Naive B cell (primary cell): Measurements from ENCODE around the gene MPPE1. TPM values are rescaled to one million over a fixed set of nuclear protein-coding genes. Genes with fewer than 3 reads are reported as not detected.
A peak's percentile ranks its signal among the peaks of the same experiment; 100 is the strongest.
"Not testable (repeated sequence)": the region's sequence is repeated elsewhere in the genome, so short reads cannot be mapped to it uniquely, and the experiment has no call there.

ENCODE experiments used
- ATAC-seq, 2 donors: fragments of 150-1000 bp; cut with Tn5 transposase; 2 replicates each; pipeline ENCODE4 v1.10.0; 2021; ENCODE audit warnings: low read depth in 2 of 2, mild to moderate bottlenecking in 2 of 2, moderate library complexity in 2 of 2
- DNase-seq: peaks from one replicate; pipeline ENCODE4 v3.0.0; 2022
- H3K27ac Mint-ChIP-seq, 6 donors: one replicate each; pipeline ENCODE4 v1.8.0; 2020 to 2022; ENCODE audit warnings: mild to moderate bottlenecking in 6 of 6, mixed read lengths in 6 of 6, moderate library complexity in 5 of 6, inconsistent platforms in 2 of 6
- H3K27me3 Mint-ChIP-seq, 3 donors: one replicate each; pipeline ENCODE4 v1.8.0; 2021 to 2022; ENCODE audit warnings: mixed read lengths in 3 of 3, mild to moderate bottlenecking in 1 of 3
- H3K36me3 Mint-ChIP-seq, 2 donors: one replicate each; pipeline ENCODE4 v1.8.0; 2020 to 2022; ENCODE audit warnings: mixed read lengths in 2 of 2, inconsistent platforms in 1 of 2, mild to moderate bottlenecking in 1 of 2
- H3K4me1 Mint-ChIP-seq, 3 donors: one replicate each; pipeline ENCODE4 v1.8.0; 2020 to 2022; ENCODE audit warnings: mixed read lengths in 3 of 3, inconsistent platforms in 1 of 3, mild to moderate bottlenecking in 1 of 3, moderate library complexity in 1 of 3
- H3K4me3 Mint-ChIP-seq, 8 donors: one replicate each; pipeline ENCODE4 v1.8.0; 2020 to 2022; ENCODE audit warnings: mild to moderate bottlenecking in 8 of 8, mixed read lengths in 8 of 8, moderate library complexity in 8 of 8, inconsistent platforms in 2 of 8
- H3K9me3 Mint-ChIP-seq, 7 donors: one replicate each; pipeline ENCODE4 v1.8.0; 2020 to 2022; ENCODE audit warnings: mixed read lengths in 7 of 7, mild to moderate bottlenecking in 5 of 7, inconsistent platforms in 2 of 7, moderate library complexity in 1 of 7
- polyA plus RNA-seq, 6 donors: library from polyadenylated mRNA; unstranded; fragments of 300-500 nt; fragmentation: Illumina TruSeq; gene quantifications; one replicate each; pipeline ENCODE4 v1.2.3, GENCODE V29; 2021; ENCODE audit warnings: low read depth in 6 of 6

MPPE1 gene
- polyA plus RNA-seq, 6 donors from 2014 or later = 41.2 to 59.4 (median 50.1) TPM

DNA sequence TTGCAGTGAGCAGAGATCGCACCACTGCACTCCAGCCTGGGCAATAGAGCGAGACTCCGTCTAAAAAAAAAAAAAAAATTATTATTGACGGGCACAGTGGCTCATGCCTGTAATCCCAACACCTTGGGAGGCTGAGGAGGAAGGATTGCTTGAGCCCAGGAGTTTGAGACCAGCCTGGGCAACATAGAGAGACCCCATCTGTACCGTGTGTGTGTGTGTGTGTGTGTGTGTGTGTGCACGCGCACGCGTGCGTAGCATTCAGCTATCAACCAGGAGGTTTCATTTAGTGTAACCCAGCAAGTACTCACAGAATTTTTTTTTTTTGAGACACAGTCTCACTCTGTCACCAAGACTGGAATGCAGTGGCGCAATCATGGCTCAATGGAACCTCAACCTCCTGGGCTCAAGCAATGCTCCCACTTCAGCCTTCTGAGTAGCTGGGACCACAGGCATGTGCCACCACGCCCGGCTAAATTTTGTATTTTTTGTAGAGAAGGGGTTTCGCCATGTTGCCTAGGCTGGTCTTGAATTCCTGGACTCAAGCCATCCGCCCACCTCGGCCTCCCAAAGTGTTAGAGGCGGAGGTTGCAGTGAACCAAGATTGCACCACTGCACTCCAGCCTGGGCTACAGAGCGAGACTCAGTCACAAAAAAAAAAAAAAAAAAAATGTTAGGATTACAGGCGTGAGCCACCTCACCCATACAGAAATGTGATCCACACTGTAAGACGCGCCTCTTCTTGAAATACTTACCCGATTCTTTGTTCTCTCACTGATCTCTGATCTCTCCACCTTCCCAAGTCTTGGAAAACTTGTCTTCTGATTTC lies 37.9 kb upstream of the MPPE1 start:
- peak overlapping the region in 6 of 8 donors; percentile 16 to 96 (median 91) for H3K4me3 Mint-ChIP-seq
- peaks cover 8 to 14% (median 10%) of the 10 kb centered on the region in 3 donors for H3K4me1 Mint-ChIP-seq
- peak overlapping the region in 1 of 6 donors; percentile 90 for H3K27ac Mint-ChIP-seq
- not testable (repeated sequence) for H3K27me3 Mint-ChIP-seq, DNase-seq, ATAC-seq, H3K36me3 Mint-ChIP-seq, H3K9me3 Mint-ChIP-seq

DNA sequence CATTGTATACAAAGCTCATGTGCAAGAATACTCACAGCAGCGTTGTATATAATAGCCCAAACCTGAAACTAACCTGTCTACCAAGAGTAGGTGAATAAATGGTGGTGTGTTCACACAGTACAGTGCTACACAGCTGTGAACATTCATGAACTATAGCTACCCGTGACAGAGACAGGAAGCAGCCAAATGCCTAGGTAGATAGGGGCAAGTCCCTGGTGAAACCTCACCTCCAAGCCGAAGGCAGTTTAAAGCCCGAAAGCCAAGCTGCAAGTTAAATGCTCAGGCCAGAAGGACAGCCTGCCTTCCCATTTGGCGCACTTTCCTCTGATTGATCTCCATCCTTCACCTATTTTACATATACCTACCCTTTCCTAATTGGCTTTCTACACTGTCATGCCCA lies 36.7 kb upstream of the MPPE1 start:
- Mint-ChIP-seq H3K9me3 (no peaks in the 10 kb centered on the region), H3K27me3 (peaks cover 0 to 4% (median 0%) of the 10 kb centered on the region in 3 donors), H3K36me3 (no peaks in the 10 kb centered on the region), H3K4me3 (no peak overlapping the region), H3K4me1 (peaks cover 8 to 14% (median 10%) of the 10 kb centered on the region in 3 donors), H3K27ac (no peak overlapping the region)
- DNase-seq (no peak), ATAC-seq (no peak)

DNA sequence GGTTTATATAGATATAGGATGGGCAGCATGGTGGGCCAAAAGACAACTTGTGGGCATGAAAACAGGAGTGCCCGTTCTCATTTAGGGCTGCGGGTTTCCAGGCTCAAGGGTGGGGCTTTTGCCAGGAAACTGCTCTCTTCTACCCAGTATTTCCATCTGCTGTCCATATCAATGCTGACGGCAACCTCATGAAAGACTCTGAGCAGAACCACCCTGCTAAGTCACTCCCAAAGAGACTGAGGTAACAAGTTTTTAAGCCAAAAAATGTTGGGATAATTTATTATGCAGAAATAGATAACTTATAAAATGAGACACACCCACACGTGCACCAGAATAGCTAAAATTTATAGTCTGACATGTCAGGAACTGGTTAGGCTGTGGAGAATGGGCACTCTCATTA lies 36.1 kb upstream of the MPPE1 start:
- ATAC-seq (no peak), DNase-seq (no peak)
- no peaks in the 10 kb centered on the region for H3K36me3 Mint-ChIP-seq
- H3K27me3 Mint-ChIP-seq = peaks cover 0 to 4% (median 0%) of the 10 kb centered on the region in 3 donors
- H3K9me3 Mint-ChIP-seq = no peaks in the 10 kb centered on the region
- no peak overlapping the region for H3K4me3 Mint-ChIP-seq
- peaks cover 8 to 14% (median 10%) of the 10 kb centered on the region in 3 donors for H3K4me1 Mint-ChIP-seq
- no peak overlapping the region for H3K27ac Mint-ChIP-seq

DNA sequence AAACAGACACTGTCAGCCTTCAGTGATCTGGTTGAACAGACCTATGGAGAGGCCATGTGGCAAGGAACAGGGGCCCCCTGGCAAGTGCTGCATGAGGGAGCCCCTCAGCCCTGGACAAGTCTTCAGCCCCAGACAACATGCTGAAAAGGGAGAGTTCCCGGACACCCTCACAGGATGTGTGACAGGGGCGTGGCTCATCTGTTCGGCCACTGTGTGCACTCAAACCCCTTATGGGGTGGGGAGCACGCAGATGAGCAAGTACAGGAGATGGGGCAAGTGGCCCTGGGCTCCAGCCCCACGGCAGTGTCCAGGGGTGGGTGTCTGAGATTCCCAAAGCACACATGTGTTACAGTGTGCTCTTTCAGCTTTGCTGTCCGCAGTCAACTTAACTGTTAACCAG lies 35.4 kb upstream of the MPPE1 start:
- H3K4me3 Mint-ChIP-seq = no peak overlapping the region
- H3K36me3 Mint-ChIP-seq = no peaks in the 10 kb centered on the region
- peaks cover 0 to 4% (median 0%) of the 10 kb centered on the region in 3 donors for H3K27me3 Mint-ChIP-seq
- H3K4me1 Mint-ChIP-seq = peaks cover 8 to 14% (median 10%) of the 10 kb centered on the region in 3 donors
- H3K27ac Mint-ChIP-seq = no peak overlapping the region
- no peak for ATAC-seq
- no peaks in the 10 kb centered on the region for H3K9me3 Mint-ChIP-seq
- no peak for DNase-seq

DNA sequence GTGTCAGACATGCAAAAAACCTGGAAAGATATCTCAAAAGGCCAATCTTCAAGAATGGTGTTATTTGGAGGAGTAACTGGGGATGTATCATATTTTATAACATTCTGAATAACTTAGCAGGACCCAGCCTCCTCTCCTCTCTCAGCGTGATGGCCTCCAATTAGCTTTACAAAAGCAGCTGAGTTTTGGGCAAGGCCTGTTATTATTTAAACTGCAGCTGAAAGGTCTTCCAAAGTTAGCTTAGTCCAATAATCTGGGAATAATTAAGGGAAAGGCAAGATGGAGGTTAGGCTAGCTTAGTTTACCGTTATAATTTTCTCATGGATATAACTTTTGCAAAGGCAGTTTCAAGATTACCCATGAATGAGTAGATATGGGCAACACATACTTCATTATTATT lies 32.8 kb upstream of the MPPE1 start:
- peaks cover 0 to 4% (median 0%) of the 10 kb centered on the region in 3 donors for H3K27me3 Mint-ChIP-seq
- no peak for DNase-seq
- H3K4me3 Mint-ChIP-seq = no peak overlapping the region

DNA sequence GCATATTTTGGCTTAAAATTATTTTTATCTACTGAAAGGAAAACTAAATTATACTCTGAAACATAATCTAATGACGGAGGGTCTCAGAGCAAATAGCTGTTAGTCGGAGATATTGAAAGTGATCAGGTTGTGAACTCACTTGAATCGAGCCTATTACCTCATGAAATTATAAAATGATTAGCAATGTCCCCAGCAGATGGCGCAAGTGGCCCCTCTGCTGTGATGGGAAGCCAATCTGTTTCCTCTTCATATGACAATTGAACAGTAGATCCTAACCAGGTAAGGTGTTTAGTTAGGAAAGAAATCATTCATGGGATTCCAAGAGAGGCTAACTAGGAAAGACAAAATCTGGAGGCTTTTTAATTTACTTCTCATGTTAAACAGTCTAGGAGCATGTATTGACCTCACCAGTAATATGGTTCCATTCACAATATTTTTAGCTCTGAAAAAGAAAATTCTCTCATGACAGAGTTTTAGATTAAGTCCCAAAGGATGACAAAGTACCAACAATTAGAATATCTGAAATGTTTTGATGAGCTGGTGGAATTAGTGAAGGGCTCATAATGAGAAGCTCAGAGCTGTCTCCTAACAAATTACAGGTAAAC lies 29.9 kb upstream of the MPPE1 start:
- no peaks in the 10 kb centered on the region for H3K27me3 Mint-ChIP-seq
- H3K4me3 Mint-ChIP-seq = no peak overlapping the region
- H3K27ac Mint-ChIP-seq = peak overlapping the region in 1 of 6 donors; percentile 4
- DNase-seq = peak; percentile 67
- no peaks in the 10 kb centered on the region for H3K36me3 Mint-ChIP-seq
- ATAC-seq = peak; percentile 72 to 73
- H3K4me1 Mint-ChIP-seq = peaks cover 0 to 7% (median 3%) of the 10 kb centered on the region in 3 donors
- H3K9me3 Mint-ChIP-seq = no peaks in the 10 kb centered on the region

More for the DNA sequence above, 32.8 kb upstream of the MPPE1 start:
- ATAC-seq = no peak
- H3K9me3 Mint-ChIP-seq = no peaks in the 10 kb centered on the region
- no peaks in the 10 kb centered on the region for H3K36me3 Mint-ChIP-seq
- no peak overlapping the region for H3K27ac Mint-ChIP-seq
- H3K4me1 Mint-ChIP-seq = peaks cover 0 to 7% (median 3%) of the 10 kb centered on the region in 3 donors

DNA sequence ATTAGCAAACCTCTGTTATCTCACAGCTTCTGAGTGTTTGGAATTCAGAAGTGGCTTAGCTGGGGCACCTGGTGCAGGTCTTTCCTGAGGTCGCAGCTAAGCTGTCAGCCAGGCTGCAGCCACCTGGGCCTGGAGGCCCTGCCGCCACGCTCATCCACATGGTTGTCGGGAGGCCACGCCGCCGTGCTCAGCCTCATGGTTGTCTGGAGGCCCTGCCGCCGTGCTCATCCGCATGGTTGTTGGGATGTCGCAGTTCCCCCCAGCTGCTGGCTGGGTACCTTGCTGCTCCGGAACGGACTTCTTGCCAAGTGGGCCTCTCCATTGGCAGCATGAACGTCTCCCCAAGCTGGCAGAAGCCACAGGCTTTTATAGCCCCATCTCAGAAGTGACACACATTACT lies 24.3 kb upstream of the MPPE1 start:
- Mint-ChIP-seq H3K27me3 (no peaks in the 10 kb centered on the region), H3K4me3 (no peak overlapping the region), H3K9me3 (no peaks in the 10 kb centered on the region), H3K27ac (no peak overlapping the region), H3K36me3 (no peaks in the 10 kb centered on the region), H3K4me1 (peaks cover 0 to 7% (median 0%) of the 10 kb centered on the region in 3 donors)
- no peak for DNase-seq
- no peak for ATAC-seq

DNA sequence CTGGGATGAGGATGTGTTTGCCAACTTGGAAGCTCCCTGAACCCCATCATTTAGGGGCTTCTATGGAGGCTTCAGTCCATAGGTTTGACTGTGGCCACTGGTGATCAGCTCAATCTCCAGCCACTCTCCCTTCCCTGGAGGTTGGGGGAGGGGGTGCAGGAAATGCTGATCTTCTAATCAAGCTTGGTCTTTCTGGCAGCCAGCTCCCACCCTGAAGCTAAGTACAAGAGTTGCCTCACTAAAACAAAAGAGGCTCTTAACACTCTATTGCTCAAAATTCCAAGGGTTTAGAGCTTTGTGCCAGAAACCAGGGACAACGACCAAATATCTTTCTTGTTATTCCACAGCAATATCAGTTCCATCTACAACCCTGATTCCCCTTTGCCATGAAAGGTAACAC lies 19.4 kb upstream of the MPPE1 start:
- Mint-ChIP-seq H3K4me1 (no peaks in the 10 kb centered on the region), H3K36me3 (no peaks in the 10 kb centered on the region), H3K27me3 (peaks cover 0 to 8% (median 3%) of the 10 kb centered on the region in 3 donors), H3K4me3 (no peak overlapping the region), H3K27ac (no peak overlapping the region), H3K9me3 (no peaks in the 10 kb centered on the region)
- DNase-seq (no peak), ATAC-seq (no peak)

DNA sequence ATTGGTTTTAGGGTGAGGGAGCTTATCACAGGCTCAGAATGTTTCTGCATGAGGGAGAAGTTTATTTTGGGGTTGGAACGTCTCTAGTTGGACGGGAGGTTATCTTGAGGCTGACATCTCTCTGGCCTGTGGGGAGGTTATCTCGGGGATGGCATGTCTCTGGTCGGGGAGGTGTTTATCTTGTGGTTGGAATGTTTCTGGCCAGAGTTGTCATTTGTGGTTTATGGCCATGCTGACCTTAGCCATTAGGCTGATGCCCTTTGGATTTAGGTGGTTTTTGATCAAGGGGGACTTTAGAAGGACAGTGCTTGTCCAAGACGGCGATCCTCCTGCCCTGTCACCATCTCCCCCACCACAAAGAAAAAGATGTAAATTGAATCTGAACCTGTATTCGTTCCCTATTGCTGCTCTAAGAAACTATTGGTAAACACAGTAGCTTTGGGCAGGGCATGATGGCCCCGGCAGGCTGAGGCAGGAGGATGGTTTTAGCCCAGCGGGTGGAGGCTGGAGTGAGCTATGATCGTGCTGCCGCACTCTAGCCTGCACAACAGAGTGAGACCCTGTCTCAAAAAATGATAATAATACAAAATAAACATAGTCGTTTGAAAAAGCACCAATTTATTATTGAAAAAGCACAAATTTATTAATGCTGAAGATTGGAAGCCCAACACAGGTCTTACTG lies 17.8 kb upstream of the MPPE1 start:
- Mint-ChIP-seq H3K27me3 (peaks cover 0 to 8% (median 3%) of the 10 kb centered on the region in 3 donors), H3K4me1 (no peaks in the 10 kb centered on the region), H3K4me3 (no peak overlapping the region), H3K27ac (peak overlapping the region in 1 of 6 donors; percentile 5), H3K36me3 (no peaks in the 10 kb centered on the region), H3K9me3 (no peaks in the 10 kb centered on the region)
- ATAC-seq = no peak
- no peak for DNase-seq

- Mint-ChIP-seq H3K27ac (no peak overlapping the region), H3K27me3 (peaks cover 0 to 8% (median 3%) of the 10 kb centered on the region in 3 donors), H3K36me3 (no peaks in the 10 kb centered on the region), H3K9me3 (no peaks in the 10 kb centered on the region), H3K4me1 (no peaks in the 10 kb centered on the region), H3K4me3 (no peak overlapping the region)
- ATAC-seq = no peak
- no peak for DNase-seq
Observed at GRCh38 chr18:11923450-11923849, 15.3 kb upstream of the MPPE1 start.

GRCh38 chr18:11919522-11919921 lies 11.4 kb upstream of the MPPE1 start:
- H3K27me3 Mint-ChIP-seq, H3K9me3 Mint-ChIP-seq, H3K36me3 Mint-ChIP-seq, DNase-seq, ATAC-seq, H3K4me1 Mint-ChIP-seq, H3K4me3 Mint-ChIP-seq, H3K27ac Mint-ChIP-seq: not testable (repeated sequence)

GRCh38 chr18:11916880-11917279 lies 8.8 kb upstream of the MPPE1 start:
- not testable (repeated sequence) for H3K27me3 Mint-ChIP-seq, H3K36me3 Mint-ChIP-seq, DNase-seq, H3K9me3 Mint-ChIP-seq, H3K4me3 Mint-ChIP-seq, H3K4me1 Mint-ChIP-seq, ATAC-seq
- H3K27ac Mint-ChIP-seq = peak overlapping the region in 1 of 6 donors; percentile 54

DNA sequence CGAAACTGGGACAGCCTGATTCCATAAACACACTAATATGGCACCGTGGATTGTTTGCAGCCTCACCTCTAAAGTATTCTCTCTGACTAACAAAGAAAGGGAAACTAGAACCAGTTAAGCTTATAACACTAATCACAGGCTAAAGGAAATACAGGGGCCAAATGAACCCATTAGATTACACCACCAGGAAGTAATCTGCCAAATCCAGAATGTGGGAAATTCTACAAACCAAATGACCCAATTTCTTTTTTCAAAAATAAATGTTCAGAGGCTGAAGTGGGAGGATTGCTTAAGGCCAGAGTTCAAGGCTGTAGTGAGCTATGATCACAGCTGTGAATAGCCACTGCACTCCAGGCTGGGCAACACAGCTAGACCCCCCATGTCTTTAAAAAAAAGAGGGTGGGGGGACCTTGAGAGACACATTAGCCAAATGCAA lies 1.5 kb upstream of the MPPE1 start:
- peak overlapping the region; percentile 86 to 97 (median 94) for H3K27ac Mint-ChIP-seq
- no peaks in the 10 kb centered on the region for H3K27me3 Mint-ChIP-seq
- ATAC-seq (no peak), DNase-seq (no peak)
- peaks cover 7 to 24% (median 12%) of the 10 kb centered on the region in 3 donors for H3K4me1 Mint-ChIP-seq
- H3K36me3 Mint-ChIP-seq = no peaks in the 10 kb centered on the region
- H3K9me3 Mint-ChIP-seq = no peaks in the 10 kb centered on the region
- peak overlapping the region; percentile 83 to 98 (median 90) for H3K4me3 Mint-ChIP-seq
